Upper lobe of right lung (tissue), 1 donor: Measurements from ENCODE around the gene LRRC2. TPM values are rescaled to one million over a fixed set of nuclear protein-coding genes. Genes with fewer than 3 reads are reported as not detected.

Experiments used
- ATAC-seq: fragments of 200-7000 bp; cut with Tn5 transposase; one replicate; pipeline ENCODE4 v1.9.1; 2020; ENCODE audit warnings: mild to moderate bottlenecking, moderate library complexity
- DNase-seq: peaks from one replicate; pipeline ENCODE4 v3.0.0-alpha.2; 2020
- H3K27ac ChIP-seq: fragments of 200-600 bp; one replicate; pipeline ENCODE4 v1.8.0; 2022
- H3K27me3 ChIP-seq: fragments of 200-600 bp; one replicate; pipeline ENCODE4 v1.8.0; 2022; ENCODE audit warnings: mild to moderate bottlenecking
- H3K36me3 ChIP-seq: fragments of 200-600 bp; one replicate; pipeline ENCODE4 v1.8.0; 2022
- H3K4me1 ChIP-seq: fragments of 200-600 bp; one replicate; pipeline ENCODE4 v1.8.0; 2022
- H3K4me3 ChIP-seq: fragments of 200-600 bp; one replicate; pipeline ENCODE4 v1.8.0; 2022; ENCODE audit warnings: mild to moderate bottlenecking
- H3K9me3 ChIP-seq: fragments of 200-600 bp; one replicate; pipeline ENCODE4 v1.8.0; 2022
- intact Hi-C: fragments of 100-400 bp; cut with DNase I; formaldehyde crosslinking; loops from one replicate; pipeline ENCODE4 v1.11.0; 2022
- total RNA-seq: library from RNA; stranded (reverse); fragmentation: NEBNext Ultra II Directional; extraction: Animal tissue kit (Norgen Biotek cat#: 25700); gene quantifications from one replicate; pipeline ENCODE4 v1.2.1, GENCODE V29; 2021
- TF ChIP-seq, protein P1 (sequence below): fragments of 200-600 bp; IDR thresholded peaks from one replicate; pipeline ENCODE4 v1.8.0; 2022; ENCODE audit warnings: antibody characterized with exemption
- donor health status: DM: no; HTN: yes; CAD: no; lungs with severe emphysema.

Gene LRRC2
- total RNA-seq, 1 donor from 2014 or later, result 2.9 TPM

DNA sequence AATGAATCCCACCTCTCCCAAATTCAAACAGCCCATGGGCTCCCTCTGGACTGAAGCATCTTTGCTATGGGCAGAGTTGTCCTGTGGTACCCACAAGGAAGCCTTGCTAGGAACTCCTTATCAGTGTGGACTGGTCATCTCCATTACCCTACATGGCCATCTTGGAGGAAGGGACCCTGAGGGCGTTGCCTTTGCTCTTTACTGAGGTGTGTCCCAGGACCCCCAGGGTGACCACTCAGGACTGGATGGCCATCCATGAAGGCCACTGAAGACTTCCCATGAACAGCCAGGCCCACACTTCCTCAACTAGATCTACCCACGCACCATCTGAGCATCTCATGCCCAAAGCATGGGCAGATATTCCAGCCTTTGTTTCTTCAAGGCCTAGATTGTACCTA, 48.3 kb downstream of the LRRC2 start:
- TF ChIP-seq, protein P1, sequence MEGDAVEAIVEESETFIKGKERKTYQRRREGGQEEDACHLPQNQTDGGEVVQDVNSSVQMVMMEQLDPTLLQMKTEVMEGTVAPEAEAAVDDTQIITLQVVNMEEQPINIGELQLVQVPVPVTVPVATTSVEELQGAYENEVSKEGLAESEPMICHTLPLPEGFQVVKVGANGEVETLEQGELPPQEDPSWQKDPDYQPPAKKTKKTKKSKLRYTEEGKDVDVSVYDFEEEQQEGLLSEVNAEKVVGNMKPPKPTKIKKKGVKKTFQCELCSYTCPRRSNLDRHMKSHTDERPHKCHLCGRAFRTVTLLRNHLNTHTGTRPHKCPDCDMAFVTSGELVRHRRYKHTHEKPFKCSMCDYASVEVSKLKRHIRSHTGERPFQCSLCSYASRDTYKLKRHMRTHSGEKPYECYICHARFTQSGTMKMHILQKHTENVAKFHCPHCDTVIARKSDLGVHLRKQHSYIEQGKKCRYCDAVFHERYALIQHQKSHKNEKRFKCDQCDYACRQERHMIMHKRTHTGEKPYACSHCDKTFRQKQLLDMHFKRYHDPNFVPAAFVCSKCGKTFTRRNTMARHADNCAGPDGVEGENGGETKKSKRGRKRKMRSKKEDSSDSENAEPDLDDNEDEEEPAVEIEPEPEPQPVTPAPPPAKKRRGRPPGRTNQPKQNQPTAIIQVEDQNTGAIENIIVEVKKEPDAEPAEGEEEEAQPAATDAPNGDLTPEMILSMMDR, result no peak
- no peaks in the 10 kb centered on the region for H3K36me3 ChIP-seq
- intact Hi-C loops, result no loop called here
- no peaks in the 10 kb centered on the region for H3K4me1 ChIP-seq
- no peaks in the 10 kb centered on the region for H3K27me3 ChIP-seq
- no peak overlapping the region for H3K27ac ChIP-seq
- ATAC-seq (no peak), DNase-seq (no peak)
- no peak overlapping the region for H3K4me3 ChIP-seq
- H3K9me3 ChIP-seq, result no peaks in the 10 kb centered on the region

DNA sequence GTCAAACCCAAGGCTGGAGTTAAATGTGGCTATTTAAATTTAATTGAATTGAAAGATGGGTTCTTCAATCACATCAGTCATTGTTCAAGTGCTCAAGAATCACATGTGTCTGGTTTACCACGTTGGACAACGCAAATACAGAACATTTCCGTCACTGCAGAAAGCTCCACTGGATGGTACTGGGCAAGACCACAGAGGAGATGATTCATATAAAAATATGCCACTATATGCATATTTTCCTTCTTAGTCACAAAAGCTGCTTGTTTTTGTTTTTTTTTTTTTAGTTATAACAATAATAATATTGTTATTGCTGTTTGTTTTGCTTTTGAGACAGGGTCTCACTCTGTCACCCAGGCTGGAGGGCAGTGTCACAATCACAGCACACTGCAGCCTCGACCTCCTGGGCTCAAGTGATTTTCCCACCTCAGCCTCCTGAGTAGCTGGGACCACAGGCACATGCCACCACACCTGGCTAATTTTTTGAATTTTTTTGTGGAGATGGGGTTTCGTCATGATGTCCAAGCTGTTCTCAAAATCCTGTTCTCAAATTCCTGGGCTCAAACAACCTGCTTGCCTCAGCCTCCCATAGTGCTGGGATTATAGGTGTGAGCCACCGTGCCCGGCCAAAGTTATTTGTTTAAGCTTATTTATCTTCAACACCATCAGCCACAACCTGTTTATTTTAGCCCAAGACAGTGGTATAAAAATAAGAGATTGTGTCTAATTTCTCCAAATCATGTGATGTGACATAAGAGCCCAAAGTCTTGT, 48.9 kb downstream of the LRRC2 start:
- TF ChIP-seq, protein P1, result no peak
- Histone ChIP-seq H3K27me3 (no peaks in the 10 kb centered on the region), H3K9me3 (no peaks in the 10 kb centered on the region), H3K4me1 (no peaks in the 10 kb centered on the region), H3K4me3 (no peak overlapping the region), H3K36me3 (no peaks in the 10 kb centered on the region), H3K27ac (no peak overlapping the region)
- DNase-seq, result no peak
- no peak for ATAC-seq
- intact Hi-C loops, result no loop called here

DNA sequence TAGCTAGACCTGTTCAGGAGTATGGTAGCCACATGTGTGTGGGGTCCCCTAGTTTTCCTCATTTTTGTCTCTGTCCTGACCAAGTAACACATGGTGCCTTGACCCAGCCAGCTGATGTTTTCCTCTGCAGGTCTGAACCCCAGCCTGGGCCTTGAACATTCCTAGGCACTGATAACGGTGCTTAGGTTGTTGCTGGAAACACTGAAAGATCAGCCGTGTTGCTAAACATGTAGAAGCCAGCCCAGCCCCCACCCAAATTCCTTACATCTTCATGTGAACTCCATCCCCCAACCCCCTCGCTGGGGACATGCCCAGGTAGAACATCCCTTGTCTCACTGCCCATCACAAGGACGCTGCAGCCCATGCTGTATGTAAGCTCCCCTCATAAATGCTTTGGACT, 49.6 kb downstream of the LRRC2 start:
- no peak for ATAC-seq
- Histone ChIP-seq H3K27ac (no peak overlapping the region), H3K4me1 (no peaks in the 10 kb centered on the region), H3K36me3 (no peaks in the 10 kb centered on the region), H3K4me3 (no peak overlapping the region), H3K9me3 (no peaks in the 10 kb centered on the region), H3K27me3 (no peaks in the 10 kb centered on the region)
- no peak for DNase-seq
- TF ChIP-seq, protein P1, result no peak
- intact Hi-C loops, result no loop called here

DNA sequence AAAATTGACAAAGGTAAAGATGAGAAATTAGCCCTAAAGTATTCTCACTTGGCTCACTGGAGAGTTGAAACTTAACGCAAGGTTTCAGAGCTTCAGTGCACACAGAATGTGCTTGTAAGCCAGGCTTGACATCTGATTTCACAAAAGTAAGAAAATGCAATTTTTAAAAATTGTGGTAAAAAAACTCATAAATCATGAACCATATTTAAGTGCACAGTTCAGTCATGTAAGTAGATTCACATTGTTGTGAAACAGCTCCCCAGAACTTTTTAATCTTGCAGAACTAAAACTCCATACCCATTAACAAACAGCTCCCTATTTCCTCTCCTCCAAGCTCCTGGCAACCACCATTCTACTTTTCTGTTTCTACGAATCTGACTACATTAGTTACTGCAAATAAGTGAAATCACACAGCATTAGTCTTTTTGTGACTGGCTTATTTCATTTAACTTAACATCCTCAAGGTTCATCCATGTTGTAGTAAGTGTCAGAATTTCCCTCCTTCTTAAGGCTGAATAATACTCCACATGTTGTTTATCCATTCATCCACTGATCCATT, 53.8 kb downstream of the LRRC2 start:
- H3K27me3 ChIP-seq, result no peaks in the 10 kb centered on the region
- no peak overlapping the region for H3K27ac ChIP-seq
- H3K4me1 ChIP-seq, result no peaks in the 10 kb centered on the region
- TF ChIP-seq, protein P1, result no peak
- no peak for ATAC-seq
- no peaks in the 10 kb centered on the region for H3K9me3 ChIP-seq
- H3K36me3 ChIP-seq, result no peaks in the 10 kb centered on the region
- DNase-seq, result no peak
- no peak overlapping the region for H3K4me3 ChIP-seq
- intact Hi-C loops, result no loop called here

DNA sequence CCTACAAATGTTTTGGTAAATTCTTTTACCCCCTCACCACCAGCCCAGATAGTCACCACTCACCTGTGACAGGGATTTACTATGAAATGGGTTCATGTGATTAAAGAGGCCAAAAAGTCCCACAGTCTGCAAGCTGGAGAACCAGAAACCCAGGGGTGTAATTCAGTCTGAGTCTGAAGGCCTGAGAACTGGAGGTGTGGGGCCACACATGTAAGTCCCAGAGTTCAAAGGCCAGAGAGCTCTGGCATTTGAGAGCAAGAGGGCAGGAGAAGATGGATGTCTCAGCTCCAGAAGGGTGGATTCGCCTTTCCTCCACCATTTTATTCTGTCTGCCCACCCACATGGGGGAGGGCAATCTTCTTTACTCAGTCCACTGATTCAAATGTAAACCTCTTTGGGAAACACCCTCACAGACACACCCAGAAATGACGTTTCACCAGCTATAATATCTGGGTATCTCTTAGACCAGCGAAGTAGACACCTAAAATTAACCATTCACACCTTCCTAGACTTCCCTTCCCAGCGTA, 56.4 kb downstream of the LRRC2 start:
- Histone ChIP-seq H3K9me3 (no peaks in the 10 kb centered on the region), H3K4me3 (no peak overlapping the region), H3K27me3 (no peaks in the 10 kb centered on the region), H3K4me1 (no peaks in the 10 kb centered on the region), H3K36me3 (no peaks in the 10 kb centered on the region), H3K27ac (no peak overlapping the region)
- TF ChIP-seq, protein P1, result no peak
- ATAC-seq (no peak), DNase-seq (no peak)
- intact Hi-C loops, result no loop called here
